Measurements from ENCODE around the gene SPEM3.

Gene SPEM3

GRCh38 chr17:7404737-7405349 lies 23.8 kb upstream of the SPEM3 start:
- peaks cover 13% of the 10 kb centered on the region; the same call in 1 of the 2 replicates for H3K4me1 ChIP-seq (ENCODE audit: control insufficient read depth, insufficient read depth, low read length)
- H3K9me3 ChIP-seq (ENCODE audit: control insufficient read depth, insufficient read depth, low read length), result no peaks in the 10 kb centered on the region
- peak overlapping the region; percentile 63 for H3K27ac ChIP-seq (ENCODE audit: low read depth, low read length)
- H3K36me3 ChIP-seq (ENCODE audit: control insufficient read depth, insufficient read depth, low read length), result peaks cover 15% of the 10 kb centered on the region
- peak overlapping the region; percentile 81 for H3K4me3 ChIP-seq (ENCODE audit: low read depth, low read length)
- no peaks in the 10 kb centered on the region for H3K27me3 ChIP-seq (ENCODE audit: control insufficient read depth, insufficient read depth, low read length)
- H3K9ac ChIP-seq (ENCODE audit: low read depth, low read length), result peak overlapping the region; percentile 54; the same call in 1 of the 2 replicates

- peak overlapping the region; percentile 63 for H3K27ac ChIP-seq (ENCODE audit: low read depth, low read length)
- peak overlapping the region; percentile 54; the same call in 1 of the 2 replicates for H3K9ac ChIP-seq (ENCODE audit: low read depth, low read length)
- peaks cover 22% of the 10 kb centered on the region for H3K36me3 ChIP-seq (ENCODE audit: control insufficient read depth, insufficient read depth, low read length)
- peaks cover 13% of the 10 kb centered on the region; the same call in 1 of the 2 replicates for H3K4me1 ChIP-seq (ENCODE audit: control insufficient read depth, insufficient read depth, low read length)
- H3K4me3 ChIP-seq (ENCODE audit: low read depth, low read length), result peak overlapping the region; percentile 81
- no peaks in the 10 kb centered on the region for H3K9me3 ChIP-seq (ENCODE audit: control insufficient read depth, insufficient read depth, low read length)
- no peaks in the 10 kb centered on the region for H3K27me3 ChIP-seq (ENCODE audit: control insufficient read depth, insufficient read depth, low read length)
Measured at GRCh38 chr17:7405350-7406234, 23.1 kb upstream of the SPEM3 start.

- H3K27me3 ChIP-seq (ENCODE audit: control insufficient read depth, insufficient read depth, low read length), result no peaks in the 10 kb centered on the region
- peaks cover 13% of the 10 kb centered on the region; the same call in 1 of the 2 replicates for H3K4me1 ChIP-seq (ENCODE audit: control insufficient read depth, insufficient read depth, low read length)
- H3K27ac ChIP-seq (ENCODE audit: low read depth, low read length), result no peak overlapping the region
- no peak overlapping the region for H3K9ac ChIP-seq (ENCODE audit: low read depth, low read length)
- H3K9me3 ChIP-seq (ENCODE audit: control insufficient read depth, insufficient read depth, low read length), result no peaks in the 10 kb centered on the region
- H3K36me3 ChIP-seq (ENCODE audit: control insufficient read depth, insufficient read depth, low read length), result peaks cover 25% of the 10 kb centered on the region
- peak overlapping the region; percentile 81 for H3K4me3 ChIP-seq (ENCODE audit: low read depth, low read length)
Measured at GRCh38 chr17:7406235-7406825, 22.3 kb upstream of the SPEM3 start.

GRCh38 chr17:7407082-7407481 lies 21.6 kb upstream of the SPEM3 start:
- no peaks in the 10 kb centered on the region for H3K9me3 ChIP-seq (ENCODE audit: control insufficient read depth, insufficient read depth, low read length)
- peaks cover 13% of the 10 kb centered on the region; the same call in 1 of the 2 replicates for H3K4me1 ChIP-seq (ENCODE audit: control insufficient read depth, insufficient read depth, low read length)
- no peak overlapping the region for H3K9ac ChIP-seq (ENCODE audit: low read depth, low read length)
- no peaks in the 10 kb centered on the region for H3K27me3 ChIP-seq (ENCODE audit: control insufficient read depth, insufficient read depth, low read length)
- no peak overlapping the region for H3K27ac ChIP-seq (ENCODE audit: low read depth, low read length)
- no peak overlapping the region; the same call in 1 of the 2 replicates for H3K4me3 ChIP-seq (ENCODE audit: low read depth, low read length)
- H3K36me3 ChIP-seq (ENCODE audit: control insufficient read depth, insufficient read depth, low read length), result peaks cover 25% of the 10 kb centered on the region

DNA sequence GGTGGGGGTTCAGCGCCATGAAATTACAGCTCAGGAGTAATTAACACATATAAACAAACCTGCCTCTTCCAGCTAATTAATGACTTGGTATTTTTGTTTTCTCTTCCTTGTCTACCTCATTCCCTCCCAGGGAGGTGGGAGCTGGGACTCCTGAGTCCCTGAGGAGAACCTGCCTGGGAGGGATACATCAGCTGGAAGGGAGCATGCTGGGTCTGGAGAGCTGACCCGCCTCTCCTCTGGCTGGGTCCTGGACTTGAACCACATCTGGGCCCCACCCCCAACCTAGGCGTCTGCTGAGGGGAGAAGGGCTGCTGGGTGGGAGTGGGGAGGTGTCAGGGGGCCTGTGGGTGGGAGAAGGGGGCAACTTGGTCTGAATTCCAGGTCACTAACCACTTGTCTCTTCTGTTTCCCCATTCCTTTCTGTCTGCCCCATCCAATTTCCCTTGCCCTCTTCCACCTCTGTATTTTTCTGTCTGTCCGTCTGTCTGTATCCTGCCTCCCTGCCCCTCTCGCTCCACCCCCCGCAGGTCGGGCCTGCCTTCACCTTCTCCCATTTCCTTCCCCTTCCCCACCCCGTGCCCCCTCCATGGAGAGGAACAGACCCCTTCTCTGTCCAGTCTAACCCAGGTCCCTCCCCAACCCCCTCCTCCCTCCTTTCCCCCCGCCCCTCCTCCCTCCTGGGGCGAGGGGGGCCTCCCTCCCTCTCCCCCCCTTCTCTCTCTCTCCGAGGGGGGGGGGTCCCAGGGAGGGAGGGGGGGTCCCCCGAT lies 21.0 kb upstream of the SPEM3 start, which contains the start of gene NLGN2:
TSS of gene NLGN2 (plus strand) at position 361 of the 767 bp plus-strand sequence. CDS start 411 bp downstream, outside the sequence.
- Histone ChIP-seq H3K9ac (ENCODE audit: low read depth, low read length) (peak within 1 kb of the TSS; percentile 36; the same call in 1 of the 2 replicates), H3K27me3 (ENCODE audit: control insufficient read depth, insufficient read depth, low read length) (no peaks in the 10 kb centered on the region), H3K27ac (ENCODE audit: low read depth, low read length) (no peak within 1 kb of the TSS), H3K4me3 (ENCODE audit: low read depth, low read length) (peak within 1 kb of the TSS; percentile 46), H3K4me1 (ENCODE audit: control insufficient read depth, insufficient read depth, low read length) (peaks cover 12% of the 10 kb centered on the region; the same call in 1 of the 2 replicates), H3K9me3 (ENCODE audit: control insufficient read depth, insufficient read depth, low read length) (no peaks in the 10 kb centered on the region), H3K36me3 (ENCODE audit: control insufficient read depth, insufficient read depth, low read length) (peaks cover 25% of the 10 kb centered on the region)

- Histone ChIP-seq H3K4me1 (ENCODE audit: control insufficient read depth, insufficient read depth, low read length) (peaks cover 6% of the 10 kb centered on the region; the same call in 1 of the 2 replicates), H3K4me3 (ENCODE audit: low read depth, low read length) (peak overlapping the region; percentile 46), H3K36me3 (ENCODE audit: control insufficient read depth, insufficient read depth, low read length) (peaks cover 25% of the 10 kb centered on the region), H3K9me3 (ENCODE audit: control insufficient read depth, insufficient read depth, low read length) (no peaks in the 10 kb centered on the region), H3K9ac (ENCODE audit: low read depth, low read length) (peak overlapping the region; percentile 36; the same call in 1 of the 2 replicates), H3K27ac (ENCODE audit: low read depth, low read length) (no peak overlapping the region), H3K27me3 (ENCODE audit: control insufficient read depth, insufficient read depth, low read length) (no peaks in the 10 kb centered on the region)
Measured at GRCh38 chr17:7408252-7408727, 20.4 kb upstream of the SPEM3 start.

- peaks cover 25% of the 10 kb centered on the region for H3K36me3 ChIP-seq (ENCODE audit: control insufficient read depth, insufficient read depth, low read length)
- no peak overlapping the region for H3K27ac ChIP-seq (ENCODE audit: low read depth, low read length)
- no peaks in the 10 kb centered on the region for H3K9me3 ChIP-seq (ENCODE audit: control insufficient read depth, insufficient read depth, low read length)
- peaks cover 6% of the 10 kb centered on the region; the same call in 1 of the 2 replicates for H3K4me1 ChIP-seq (ENCODE audit: control insufficient read depth, insufficient read depth, low read length)
- H3K9ac ChIP-seq (ENCODE audit: low read depth, low read length), result no peak overlapping the region
- no peaks in the 10 kb centered on the region for H3K27me3 ChIP-seq (ENCODE audit: control insufficient read depth, insufficient read depth, low read length)
- H3K4me3 ChIP-seq (ENCODE audit: low read depth, low read length), result peak overlapping the region; percentile 46; the same call in 1 of the 2 replicates
Measured at GRCh38 chr17:7408863-7409262, 19.8 kb upstream of the SPEM3 start.

DNA sequence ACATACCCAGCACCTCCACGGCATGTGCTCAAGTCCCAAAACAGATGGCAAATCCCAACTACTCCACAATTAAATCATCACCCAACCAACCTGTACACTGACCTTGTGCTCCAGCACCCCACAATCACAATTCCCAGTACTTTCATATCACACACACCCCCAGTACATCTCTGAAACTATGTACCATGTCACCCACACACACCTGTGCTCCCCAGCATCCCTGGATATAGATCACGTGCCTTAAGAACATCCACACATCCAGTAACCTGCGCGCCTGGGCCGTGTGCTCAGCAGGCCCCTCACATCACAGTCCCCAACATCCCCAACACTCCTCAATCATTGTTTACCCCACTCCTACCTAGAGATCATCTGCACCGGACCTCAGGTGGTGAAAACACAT lies 18.9 kb upstream of the SPEM3 start:
- H3K27me3 ChIP-seq (ENCODE audit: control insufficient read depth, insufficient read depth, low read length), result no peaks in the 10 kb centered on the region
- H3K9me3 ChIP-seq (ENCODE audit: control insufficient read depth, insufficient read depth, low read length), result no peaks in the 10 kb centered on the region
- peaks cover 6% of the 10 kb centered on the region; the same call in 1 of the 2 replicates for H3K4me1 ChIP-seq (ENCODE audit: control insufficient read depth, insufficient read depth, low read length)
- H3K9ac ChIP-seq (ENCODE audit: low read depth, low read length), result no peak overlapping the region
- H3K27ac ChIP-seq (ENCODE audit: low read depth, low read length), result no peak overlapping the region
- H3K36me3 ChIP-seq (ENCODE audit: control insufficient read depth, insufficient read depth, low read length), result peaks cover 30% of the 10 kb centered on the region
- H3K4me3 ChIP-seq (ENCODE audit: low read depth, low read length), result no peak overlapping the region

- no peaks in the 10 kb centered on the region for H3K27me3 ChIP-seq (ENCODE audit: control insufficient read depth, insufficient read depth, low read length)
- peaks cover 6% of the 10 kb centered on the region; the same call in 1 of the 2 replicates for H3K4me1 ChIP-seq (ENCODE audit: control insufficient read depth, insufficient read depth, low read length)
- H3K9me3 ChIP-seq (ENCODE audit: control insufficient read depth, insufficient read depth, low read length), result no peaks in the 10 kb centered on the region
- no peak overlapping the region for H3K27ac ChIP-seq (ENCODE audit: low read depth, low read length)
- no peak overlapping the region for H3K9ac ChIP-seq (ENCODE audit: low read depth, low read length)
- no peak overlapping the region for H3K4me3 ChIP-seq (ENCODE audit: low read depth, low read length)
- peaks cover 41% of the 10 kb centered on the region for H3K36me3 ChIP-seq (ENCODE audit: control insufficient read depth, insufficient read depth, low read length)
Measured at GRCh38 chr17:7410634-7411426, 17.8 kb upstream of the SPEM3 start.
